GM18861 (cell line): ENCODE measurements around the gene SPRR3.

Experiments
- ATAC-seq: cut with Tn5 transposase; IDR thresholded peaks from one replicate; pipeline ENCODE4 v1.9.1; 2021; ENCODE audit not compliant: unreplicated experiment

The SPRR3 gene

GRCh38 chr1:153001382-153001781, at the start of gene SPRR3:
TSS of gene SPRR3 (plus strand) at chr1:153001749. CDS start at chr1:153003021, 1,272 bp downstream.
- ATAC-seq, result no peak

- no peak for ATAC-seq
Observed at GRCh38 chr1:152953761-152954160, 47.8 kb upstream of the SPRR3 start.

GRCh38 chr1:152954436-152954835, 47.1 kb upstream of the SPRR3 start:
- no peak for ATAC-seq

- no peak for ATAC-seq
Observed at GRCh38 chr1:152957561-152957960, 44.0 kb upstream of the SPRR3 start.

GRCh38 chr1:152959273-152959672, 42.3 kb upstream of the SPRR3 start:
- no peak for ATAC-seq

GRCh38 chr1:152959801-152960451, 41.6 kb upstream of the SPRR3 start:
- ATAC-seq, result no peak

- ATAC-seq, result no peak
Observed at GRCh38 chr1:152960452-152961044, 41.0 kb upstream of the SPRR3 start.

- ATAC-seq, result no peak
Observed at GRCh38 chr1:152961226-152961891, 40.2 kb upstream of the SPRR3 start.

- no peak for ATAC-seq
Observed at GRCh38 chr1:152962876-152963415, 38.6 kb upstream of the SPRR3 start.

GRCh38 chr1:152964536-152964935, 37.0 kb upstream of the SPRR3 start:
- no peak for ATAC-seq

- ATAC-seq, result no peak
Observed at GRCh38 chr1:152965853-152966252, 35.7 kb upstream of the SPRR3 start.

GRCh38 chr1:152967201-152967600, 34.3 kb upstream of the SPRR3 start:
- ATAC-seq, result no peak

GRCh38 chr1:152968248-152968647, 33.3 kb upstream of the SPRR3 start:
- ATAC-seq, result peak; percentile 96

GRCh38 chr1:152969036-152969435, 32.5 kb upstream of the SPRR3 start:
- no peak for ATAC-seq

- ATAC-seq, result no peak
Observed at GRCh38 chr1:152970495-152970894, 31.1 kb upstream of the SPRR3 start, which contains the start of gene SPRR4. TSS of gene SPRR4 (plus strand) at chr1:152970648. CDS start at chr1:152971891, 1,243 bp downstream.

GRCh38 chr1:152972196-152972886, 29.2 kb upstream of the SPRR3 start:
- no peak for ATAC-seq

- no peak for ATAC-seq
Observed at GRCh38 chr1:152976688-152977087, 24.9 kb upstream of the SPRR3 start.

- no peak for ATAC-seq
Observed at GRCh38 chr1:152977614-152978013, 23.9 kb upstream of the SPRR3 start.

- ATAC-seq, result no peak
Observed at GRCh38 chr1:152980676-152981075, 20.9 kb upstream of the SPRR3 start.

GRCh38 chr1:152981146-152981871, 20.2 kb upstream of the SPRR3 start:
- no peak for ATAC-seq

GRCh38 chr1:152982076-152982475, 19.5 kb upstream of the SPRR3 start:
- no peak for ATAC-seq
